Measurements from ENCODE around the gene SPTB.

Gene SPTB

DNA sequence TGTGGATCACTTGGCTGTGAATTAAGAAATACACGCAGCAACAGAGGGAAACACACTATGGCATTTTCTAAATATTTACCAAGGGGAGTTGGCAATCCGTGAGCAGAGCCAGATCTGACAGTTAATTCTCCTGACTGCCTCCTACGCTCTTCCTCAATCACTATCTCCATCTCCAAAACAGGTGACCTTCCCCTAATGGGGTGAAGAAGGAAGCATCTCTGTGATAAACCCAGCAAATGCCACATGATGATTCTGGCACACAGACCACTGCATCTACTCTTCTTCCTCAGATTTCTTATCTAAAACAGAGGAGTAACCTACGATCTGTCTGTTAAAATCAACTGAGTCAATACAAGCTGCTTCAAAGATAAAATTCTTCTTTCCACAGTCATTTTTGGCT, 4.4 kb downstream of the SPTB start:
- Histone ChIP-seq H3K4me1 (ENCODE audit: insufficient read depth, low read length) (peaks cover 9% of the 10 kb centered on the region), H3K9me3 (ENCODE audit: low read length) (peaks cover 6% of the 10 kb centered on the region), H3K4me3 (ENCODE audit: low read length) (no peak overlapping the region), H2AFZ (ENCODE audit: low read depth, low read length) (no peak overlapping the region), H3K27me3 (ENCODE audit: insufficient read depth, low read length) (peaks cover 70% of the 10 kb centered on the region), H3K36me3 (ENCODE audit: insufficient read depth, low read length) (no peaks in the 10 kb centered on the region)

GRCh38 chr14:64873506-64874219, 6.0 kb downstream of the SPTB start:
- Histone ChIP-seq H2AFZ (ENCODE audit: low read depth, low read length) (no peak overlapping the region), H3K4me1 (ENCODE audit: insufficient read depth, low read length) (no peaks in the 10 kb centered on the region), H3K9me3 (ENCODE audit: low read length) (peaks cover 6% of the 10 kb centered on the region), H3K4me3 (ENCODE audit: low read length) (no peak overlapping the region), H3K36me3 (ENCODE audit: insufficient read depth, low read length) (no peaks in the 10 kb centered on the region), H3K27me3 (ENCODE audit: insufficient read depth, low read length) (peaks cover 59% of the 10 kb centered on the region)

DNA sequence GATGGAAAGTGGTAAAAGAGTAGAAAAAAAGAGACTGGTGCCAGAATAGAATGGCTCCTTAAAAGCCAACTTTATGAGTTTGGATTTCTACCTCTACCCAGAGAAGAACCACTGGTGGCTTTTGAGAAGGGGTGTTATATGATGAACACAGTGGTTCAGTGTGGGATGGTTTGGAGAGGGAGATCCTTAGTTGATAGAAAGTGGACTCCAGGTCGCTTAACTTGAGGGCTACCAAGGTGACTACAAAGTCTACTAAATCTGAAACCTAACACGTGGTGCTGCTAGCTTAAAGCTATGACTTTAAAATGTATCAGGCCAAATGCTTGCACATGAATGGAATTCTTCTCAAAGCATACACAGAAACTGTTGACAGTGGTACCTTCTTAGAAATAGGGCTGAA, 8.4 kb downstream of the SPTB start:
- Histone ChIP-seq H3K4me1 (ENCODE audit: insufficient read depth, low read length) (no peaks in the 10 kb centered on the region), H2AFZ (ENCODE audit: low read depth, low read length) (no peak overlapping the region), H3K9me3 (ENCODE audit: low read length) (peaks cover 6% of the 10 kb centered on the region), H3K27me3 (ENCODE audit: insufficient read depth, low read length) (peaks cover 52% of the 10 kb centered on the region), H3K36me3 (ENCODE audit: insufficient read depth, low read length) (no peaks in the 10 kb centered on the region), H3K4me3 (ENCODE audit: low read length) (no peak overlapping the region)

GRCh38 chr14:64870160-64870559, 9.5 kb downstream of the SPTB start:
- Histone ChIP-seq H3K4me3 (ENCODE audit: low read length) (no peak overlapping the region), H3K36me3 (ENCODE audit: insufficient read depth, low read length) (no peaks in the 10 kb centered on the region), H3K9me3 (ENCODE audit: low read length) (peaks cover 6% of the 10 kb centered on the region), H3K27me3 (ENCODE audit: insufficient read depth, low read length) (peaks cover 48% of the 10 kb centered on the region), H2AFZ (ENCODE audit: low read depth, low read length) (no peak overlapping the region), H3K4me1 (ENCODE audit: insufficient read depth, low read length) (no peaks in the 10 kb centered on the region)

DNA sequence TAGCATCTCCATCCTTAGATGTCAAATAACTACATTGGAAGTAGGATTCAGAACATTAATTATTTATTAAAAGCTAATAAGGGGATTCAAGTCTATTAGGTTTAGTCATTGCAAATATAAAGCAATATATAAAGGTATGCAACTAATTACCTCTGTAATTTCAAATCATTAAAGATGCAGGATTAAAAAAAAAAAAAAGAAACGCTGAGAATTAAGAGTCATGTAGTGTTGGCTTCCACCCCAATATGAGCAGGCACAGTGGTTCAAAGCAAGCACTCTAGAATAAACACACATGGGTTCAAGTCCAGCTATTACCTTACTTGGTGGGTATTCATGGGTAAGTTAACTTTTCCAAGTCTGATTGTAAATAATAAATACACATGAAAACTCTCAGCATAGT, 10.9 kb downstream of the SPTB start:
- Histone ChIP-seq H3K9me3 (ENCODE audit: low read length) (peaks cover 6% of the 10 kb centered on the region), H3K4me3 (ENCODE audit: low read length) (no peak overlapping the region), H3K4me1 (ENCODE audit: insufficient read depth, low read length) (no peaks in the 10 kb centered on the region), H2AFZ (ENCODE audit: low read depth, low read length) (no peak overlapping the region), H3K27me3 (ENCODE audit: insufficient read depth, low read length) (peaks cover 40% of the 10 kb centered on the region), H3K36me3 (ENCODE audit: insufficient read depth, low read length) (no peaks in the 10 kb centered on the region)

- H3K4me3 ChIP-seq (ENCODE audit: low read length), result no peak overlapping the region
- H3K36me3 ChIP-seq (ENCODE audit: insufficient read depth, low read length), result no peaks in the 10 kb centered on the region
- no peaks in the 10 kb centered on the region for H3K4me1 ChIP-seq (ENCODE audit: insufficient read depth, low read length)
- peaks cover 6% of the 10 kb centered on the region for H3K9me3 ChIP-seq (ENCODE audit: low read length)
- peaks cover 38% of the 10 kb centered on the region for H3K27me3 ChIP-seq (ENCODE audit: insufficient read depth, low read length)
- no peak overlapping the region for H2AFZ ChIP-seq (ENCODE audit: low read depth, low read length)
These were observed 11.3 kb downstream of the SPTB start for GRCh38 chr14:64868379-64868778.

DNA sequence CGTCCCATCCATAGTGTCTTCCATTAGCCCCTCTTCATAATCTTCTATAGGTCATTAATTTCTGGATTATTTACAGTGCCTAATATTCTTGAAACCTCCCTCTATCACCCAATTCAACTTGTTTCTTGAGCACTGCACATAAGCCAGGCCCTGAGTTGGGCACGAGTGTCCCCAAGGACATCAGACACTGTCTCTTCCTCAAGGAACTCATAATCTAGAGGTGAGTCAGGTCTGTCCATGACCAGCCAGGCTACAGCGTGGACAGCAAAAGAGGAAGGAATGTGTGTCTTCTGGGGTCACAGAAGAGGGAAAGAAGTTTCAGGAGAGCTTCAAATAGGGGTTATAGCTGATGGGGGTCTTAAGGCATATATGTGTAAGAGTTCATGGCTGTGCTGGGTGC, 12.5 kb downstream of the SPTB start:
- Histone ChIP-seq H2AFZ (ENCODE audit: low read depth, low read length) (no peak overlapping the region), H3K4me1 (ENCODE audit: insufficient read depth, low read length) (no peaks in the 10 kb centered on the region), H3K9me3 (ENCODE audit: low read length) (peaks cover under 1% of the 10 kb centered on the region), H3K4me3 (ENCODE audit: low read length) (no peak overlapping the region), H3K36me3 (ENCODE audit: insufficient read depth, low read length) (no peaks in the 10 kb centered on the region), H3K27me3 (ENCODE audit: insufficient read depth, low read length) (peaks cover 27% of the 10 kb centered on the region)

DNA sequence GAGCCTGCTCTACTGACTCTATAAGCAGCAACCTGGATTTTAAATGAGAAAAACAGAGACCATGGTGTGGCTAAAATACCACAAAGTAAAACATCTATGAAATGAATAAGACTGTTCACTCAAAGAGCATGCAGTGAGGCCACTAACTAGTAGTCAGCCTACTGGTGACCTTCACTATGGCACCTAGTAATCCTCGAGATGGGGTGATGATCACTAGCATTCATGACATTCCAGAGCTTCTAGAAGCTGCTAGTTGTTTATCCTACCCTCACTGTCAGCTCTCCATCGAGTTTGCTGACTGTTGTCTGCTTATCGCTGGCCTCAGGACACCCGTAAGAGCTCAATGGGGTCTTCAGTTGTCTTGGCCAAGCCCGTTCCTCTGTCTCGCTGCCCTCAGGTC, 13.7 kb downstream of the SPTB start:
- Histone ChIP-seq H3K36me3 (ENCODE audit: insufficient read depth, low read length) (no peaks in the 10 kb centered on the region), H3K4me3 (ENCODE audit: low read length) (no peak overlapping the region), H3K4me1 (ENCODE audit: insufficient read depth, low read length) (no peaks in the 10 kb centered on the region), H2AFZ (ENCODE audit: low read depth, low read length) (no peak overlapping the region), H3K9me3 (ENCODE audit: low read length) (no peaks in the 10 kb centered on the region), H3K27me3 (ENCODE audit: insufficient read depth, low read length) (peaks cover 21% of the 10 kb centered on the region)

GRCh38 chr14:64865109-64865508, 14.6 kb downstream of the SPTB start:
- peaks cover 21% of the 10 kb centered on the region for H3K27me3 ChIP-seq (ENCODE audit: insufficient read depth, low read length)
- H3K4me1 ChIP-seq (ENCODE audit: insufficient read depth, low read length), result no peaks in the 10 kb centered on the region
- H2AFZ ChIP-seq (ENCODE audit: low read depth, low read length), result no peak overlapping the region
- H3K36me3 ChIP-seq (ENCODE audit: insufficient read depth, low read length), result no peaks in the 10 kb centered on the region
- no peaks in the 10 kb centered on the region for H3K9me3 ChIP-seq (ENCODE audit: low read length)
- H3K4me3 ChIP-seq (ENCODE audit: low read length), result no peak overlapping the region

GRCh38 chr14:64864258-64864657, 15.4 kb downstream of the SPTB start:
- no peak overlapping the region for H2AFZ ChIP-seq (ENCODE audit: low read depth, low read length)
- no peaks in the 10 kb centered on the region for H3K9me3 ChIP-seq (ENCODE audit: low read length)
- H3K4me3 ChIP-seq (ENCODE audit: low read length), result no peak overlapping the region
- H3K4me1 ChIP-seq (ENCODE audit: insufficient read depth, low read length), result no peaks in the 10 kb centered on the region
- no peaks in the 10 kb centered on the region for H3K36me3 ChIP-seq (ENCODE audit: insufficient read depth, low read length)
- H3K27me3 ChIP-seq (ENCODE audit: insufficient read depth, low read length), result peaks cover 21% of the 10 kb centered on the region

- Histone ChIP-seq H3K9me3 (ENCODE audit: low read length) (no peaks in the 10 kb centered on the region), H3K27me3 (ENCODE audit: insufficient read depth, low read length) (peaks cover 16% of the 10 kb centered on the region), H2AFZ (ENCODE audit: low read depth, low read length) (no peak overlapping the region), H3K4me3 (ENCODE audit: low read length) (no peak overlapping the region), H3K4me1 (ENCODE audit: insufficient read depth, low read length) (no peaks in the 10 kb centered on the region), H3K36me3 (ENCODE audit: insufficient read depth, low read length) (no peaks in the 10 kb centered on the region)
These were observed 17.8 kb downstream of the SPTB start for GRCh38 chr14:64861916-64862315.

GRCh38 chr14:64860039-64860438, 19.7 kb downstream of the SPTB start:
- no peak overlapping the region for H3K4me3 ChIP-seq (ENCODE audit: low read length)
- no peaks in the 10 kb centered on the region for H3K36me3 ChIP-seq (ENCODE audit: insufficient read depth, low read length)
- no peaks in the 10 kb centered on the region for H3K4me1 ChIP-seq (ENCODE audit: insufficient read depth, low read length)
- no peak overlapping the region for H2AFZ ChIP-seq (ENCODE audit: low read depth, low read length)
- no peaks in the 10 kb centered on the region for H3K9me3 ChIP-seq (ENCODE audit: low read length)
- H3K27me3 ChIP-seq (ENCODE audit: insufficient read depth, low read length), result peaks cover 19% of the 10 kb centered on the region

GRCh38 chr14:64857979-64858744, 21.5 kb downstream of the SPTB start:
- no peaks in the 10 kb centered on the region for H3K36me3 ChIP-seq (ENCODE audit: insufficient read depth, low read length)
- H3K4me1 ChIP-seq (ENCODE audit: insufficient read depth, low read length), result no peaks in the 10 kb centered on the region
- no peaks in the 10 kb centered on the region for H3K9me3 ChIP-seq (ENCODE audit: low read length)
- H3K27me3 ChIP-seq (ENCODE audit: insufficient read depth, low read length), result peaks cover 16% of the 10 kb centered on the region
- no peak overlapping the region for H2AFZ ChIP-seq (ENCODE audit: low read depth, low read length)
- H3K4me3 ChIP-seq (ENCODE audit: low read length), result no peak overlapping the region

Data from neuron (in vitro differentiated cells).